HG03045 (cell line): ENCODE measurements around the gene PFKL.

Source experiments
- ATAC-seq: cut with Tn5 transposase; IDR thresholded peaks from one replicate; pipeline ENCODE4 v1.9.1; 2021; ENCODE audit warnings: mild to moderate bottlenecking, moderate library complexity; ENCODE audit not compliant: unreplicated experiment

The PFKL gene

GRCh38 chr21:44310628-44311507 is 11.0 kb downstream of the PFKL start:
- ATAC-seq: no peak

- ATAC-seq: no peak
Observed at GRCh38 chr21:44312089-44312488, 12.2 kb downstream of the PFKL start.

GRCh38 chr21:44312716-44313115 is 12.9 kb downstream of the PFKL start:
- no peak for ATAC-seq

- ATAC-seq: no peak
Observed at GRCh38 chr21:44313451-44313850, 13.6 kb downstream of the PFKL start.

GRCh38 chr21:44314128-44314527 is 14.3 kb downstream of the PFKL start:
- ATAC-seq: no peak

GRCh38 chr21:44314561-44314960 is 14.7 kb downstream of the PFKL start:
- ATAC-seq: no peak

- ATAC-seq: no peak
Observed at GRCh38 chr21:44315691-44316203, 15.9 kb downstream of the PFKL start.

- ATAC-seq: no peak
Observed at GRCh38 chr21:44316277-44316900, 16.5 kb downstream of the PFKL start.

- ATAC-seq: no peak
Observed at GRCh38 chr21:44317241-44317782, 17.5 kb downstream of the PFKL start.

GRCh38 chr21:44317871-44318270 is 18.0 kb downstream of the PFKL start:
- ATAC-seq: no peak

GRCh38 chr21:44318489-44319285 is 18.8 kb downstream of the PFKL start:
- no peak for ATAC-seq

GRCh38 chr21:44319407-44320065 is 19.7 kb downstream of the PFKL start:
- no peak for ATAC-seq

GRCh38 chr21:44320847-44321246 is 21.0 kb downstream of the PFKL start:
- no peak for ATAC-seq

- ATAC-seq: no peak
Observed at GRCh38 chr21:44321846-44322450, 22.1 kb downstream of the PFKL start.

- no peak for ATAC-seq
Observed at GRCh38 chr21:44322621-44323325, 22.9 kb downstream of the PFKL start.

GRCh38 chr21:44323591-44323990 is 23.7 kb downstream of the PFKL start:
- ATAC-seq: no peak

GRCh38 chr21:44324106-44324853 is 24.4 kb downstream of the PFKL start:
- no peak for ATAC-seq

GRCh38 chr21:44324854-44325107 is 24.9 kb downstream of the PFKL start:
- ATAC-seq: no peak
